GM18505 (cell line): ENCODE measurements around the gene NADK2.
A peak's percentile ranks its signal among the peaks of the same experiment; 100 is the strongest.

Source experiments
- ATAC-seq: cut with Tn5 transposase; IDR thresholded peaks from one replicate; pipeline ENCODE4 v1.9.1; 2021; ENCODE audit not compliant: unreplicated experiment
- POLR2A ChIP-seq: IDR thresholded peaks from 4 replicates; pipeline ENCODE4 v1.6.1; 2011; ENCODE audit warnings: borderline replicate concordance; ENCODE audit not compliant: insufficient read depth, insufficient read length; ENCODE audit errors: extremely low read depth

NADK2 gene

GRCh38 chr5:36156619-36157018, 85.1 kb downstream of the NADK2 start:
- no peak for ATAC-seq
- TF ChIP-seq POLR2A = no peak

GRCh38 chr5:36156121-36156601, 85.6 kb downstream of the NADK2 start:
- no peak for TF ChIP-seq POLR2A
- ATAC-seq = no peak

GRCh38 chr5:36155291-36155690, 86.4 kb downstream of the NADK2 start:
- no peak for TF ChIP-seq POLR2A
- no peak for ATAC-seq

GRCh38 chr5:36153726-36154125, 88.0 kb downstream of the NADK2 start:
- ATAC-seq = no peak
- no peak for TF ChIP-seq POLR2A

- no peak for ATAC-seq
- TF ChIP-seq POLR2A = no peak
Measured at GRCh38 chr5:36153298-36153677, 88.4 kb downstream of the NADK2 start.

- TF ChIP-seq POLR2A = no peak
- peak; percentile 4 for ATAC-seq
Measured at GRCh38 chr5:36152324-36153297, 89.1 kb downstream of the NADK2 start.

- TF ChIP-seq POLR2A = peak; percentile 75
- ATAC-seq = peak; percentile 98
Measured at GRCh38 chr5:36151434-36152323, 90.0 kb downstream of the NADK2 start, which contains the start of the genes LMBRD2 and SKP2. Gene LMBRD2 (minus strand): TSS chr5:36151887. CDS start chr5:36143349, 8,538 bp downstream. Gene SKP2 (plus strand): TSS chr5:36152111. CDS start chr5:36152263, 152 bp downstream.

GRCh38 chr5:36150676-36151433, 90.9 kb downstream of the NADK2 start:
- peak; percentile 52 for TF ChIP-seq POLR2A
- peak; percentile 34 for ATAC-seq

- ATAC-seq = no peak
- no peak for TF ChIP-seq POLR2A
Measured at GRCh38 chr5:36147681-36148080, 94.0 kb downstream of the NADK2 start.

- no peak for TF ChIP-seq POLR2A
- no peak for ATAC-seq
Measured at GRCh38 chr5:36146390-36146789, 95.3 kb downstream of the NADK2 start.

- no peak for ATAC-seq
- TF ChIP-seq POLR2A = no peak
Measured at GRCh38 chr5:36145311-36145710, 96.4 kb downstream of the NADK2 start.
